Ishikawa (cell line): ENCODE measurements around the gene CLSTN1.

ENCODE experiments used
- CEBPB ChIP-seq: IDR thresholded peaks from 2 replicates; pipeline ENCODE4 v1.6.1; 2012
- CREB1 ChIP-seq: IDR thresholded peaks from 2 replicates; pipeline ENCODE4 v1.6.1; 2012; ENCODE audit warnings: low read depth
- EGR1 ChIP-seq: IDR thresholded peaks from 2 replicates; pipeline ENCODE4 v1.6.1; 2012
- EP300 ChIP-seq: IDR thresholded peaks from 2 replicates; pipeline ENCODE4 v1.6.1; 2012; ENCODE audit warnings: borderline replicate concordance
- FOXM1 ChIP-seq: IDR thresholded peaks from 2 replicates; pipeline ENCODE4 v1.6.1; 2012; ENCODE audit warnings: low read depth, borderline replicate concordance
- NFIC ChIP-seq: IDR thresholded peaks from 2 replicates; pipeline ENCODE4 v1.6.1; 2012
- RAD21 ChIP-seq: IDR thresholded peaks from 2 replicates; pipeline ENCODE4 v1.6.1; 2012; ENCODE audit warnings: low read depth
- TAF1 ChIP-seq: IDR thresholded peaks from 2 replicates; pipeline ENCODE4 v1.6.1; 2012; ENCODE audit warnings: low read depth, mild to moderate bottlenecking
- TCF12 ChIP-seq: IDR thresholded peaks from 2 replicates; pipeline ENCODE4 v1.6.1; 2012; ENCODE audit warnings: low read depth
- TEAD4 ChIP-seq: IDR thresholded peaks from 2 replicates; pipeline ENCODE4 v1.6.1; 2012
- YY1 ChIP-seq: IDR thresholded peaks from 2 replicates; pipeline ENCODE4 v1.6.1; 2012; ENCODE audit warnings: low read depth
- ZBTB7A ChIP-seq: IDR thresholded peaks from 2 replicates; pipeline ENCODE4 v1.6.1; 2012; ENCODE audit warnings: low read depth
- TF ChIP-seq, protein P1 (sequence below): IDR thresholded peaks from 2 replicates; pipeline ENCODE4 v1.6.1; 2012
- TF ChIP-seq, protein P2 (sequence below): IDR thresholded peaks from 2 replicates; pipeline ENCODE4 v1.6.1; 2012; ENCODE audit warnings: low read depth, mild to moderate bottlenecking
- TF ChIP-seq, protein P3 (sequence below): IDR thresholded peaks from 2 replicates; pipeline ENCODE4 v1.6.1; 2012

Gene CLSTN1

DNA sequence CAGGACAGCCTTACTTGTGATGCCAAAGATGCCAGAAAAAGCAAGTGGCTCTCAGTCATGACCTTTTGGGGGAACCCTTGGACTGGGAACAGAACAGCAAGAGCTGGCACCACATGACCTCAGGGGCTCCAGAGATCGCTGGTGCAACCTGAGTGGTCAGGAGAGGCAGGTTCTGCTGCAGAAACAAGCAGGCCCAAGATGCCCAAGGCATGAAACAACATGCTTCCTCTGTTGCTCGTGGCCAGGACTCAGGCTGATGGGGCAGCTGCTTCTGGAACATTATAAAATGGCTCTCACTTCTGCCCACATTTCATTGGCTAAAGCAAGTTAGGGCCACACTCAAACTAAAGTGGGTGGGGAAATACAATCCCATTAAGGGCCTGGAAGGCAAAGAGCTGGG is 17.7 kb upstream of the CLSTN1 start:
- TF ChIP-seq CREB1 = no peak
- TF ChIP-seq, protein P1, sequence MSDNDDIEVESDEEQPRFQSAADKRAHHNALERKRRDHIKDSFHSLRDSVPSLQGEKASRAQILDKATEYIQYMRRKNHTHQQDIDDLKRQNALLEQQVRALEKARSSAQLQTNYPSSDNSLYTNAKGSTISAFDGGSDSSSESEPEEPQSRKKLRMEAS = no peak
- TF ChIP-seq YY1 = no peak
- TF ChIP-seq FOXM1 = no peak
- TF ChIP-seq TEAD4 = no peak
- TF ChIP-seq, protein P2, sequence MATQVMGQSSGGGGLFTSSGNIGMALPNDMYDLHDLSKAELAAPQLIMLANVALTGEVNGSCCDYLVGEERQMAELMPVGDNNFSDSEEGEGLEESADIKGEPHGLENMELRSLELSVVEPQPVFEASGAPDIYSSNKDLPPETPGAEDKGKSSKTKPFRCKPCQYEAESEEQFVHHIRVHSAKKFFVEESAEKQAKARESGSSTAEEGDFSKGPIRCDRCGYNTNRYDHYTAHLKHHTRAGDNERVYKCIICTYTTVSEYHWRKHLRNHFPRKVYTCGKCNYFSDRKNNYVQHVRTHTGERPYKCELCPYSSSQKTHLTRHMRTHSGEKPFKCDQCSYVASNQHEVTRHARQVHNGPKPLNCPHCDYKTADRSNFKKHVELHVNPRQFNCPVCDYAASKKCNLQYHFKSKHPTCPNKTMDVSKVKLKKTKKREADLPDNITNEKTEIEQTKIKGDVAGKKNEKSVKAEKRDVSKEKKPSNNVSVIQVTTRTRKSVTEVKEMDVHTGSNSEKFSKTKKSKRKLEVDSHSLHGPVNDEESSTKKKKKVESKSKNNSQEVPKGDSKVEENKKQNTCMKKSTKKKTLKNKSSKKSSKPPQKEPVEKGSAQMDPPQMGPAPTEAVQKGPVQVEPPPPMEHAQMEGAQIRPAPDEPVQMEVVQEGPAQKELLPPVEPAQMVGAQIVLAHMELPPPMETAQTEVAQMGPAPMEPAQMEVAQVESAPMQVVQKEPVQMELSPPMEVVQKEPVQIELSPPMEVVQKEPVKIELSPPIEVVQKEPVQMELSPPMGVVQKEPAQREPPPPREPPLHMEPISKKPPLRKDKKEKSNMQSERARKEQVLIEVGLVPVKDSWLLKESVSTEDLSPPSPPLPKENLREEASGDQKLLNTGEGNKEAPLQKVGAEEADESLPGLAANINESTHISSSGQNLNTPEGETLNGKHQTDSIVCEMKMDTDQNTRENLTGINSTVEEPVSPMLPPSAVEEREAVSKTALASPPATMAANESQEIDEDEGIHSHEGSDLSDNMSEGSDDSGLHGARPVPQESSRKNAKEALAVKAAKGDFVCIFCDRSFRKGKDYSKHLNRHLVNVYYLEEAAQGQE = no peak
- no peak for TF ChIP-seq EGR1
- no peak for TF ChIP-seq EP300
- no peak for TF ChIP-seq ZBTB7A
- TF ChIP-seq TCF12 = no peak
- no peak for TF ChIP-seq TAF1

DNA sequence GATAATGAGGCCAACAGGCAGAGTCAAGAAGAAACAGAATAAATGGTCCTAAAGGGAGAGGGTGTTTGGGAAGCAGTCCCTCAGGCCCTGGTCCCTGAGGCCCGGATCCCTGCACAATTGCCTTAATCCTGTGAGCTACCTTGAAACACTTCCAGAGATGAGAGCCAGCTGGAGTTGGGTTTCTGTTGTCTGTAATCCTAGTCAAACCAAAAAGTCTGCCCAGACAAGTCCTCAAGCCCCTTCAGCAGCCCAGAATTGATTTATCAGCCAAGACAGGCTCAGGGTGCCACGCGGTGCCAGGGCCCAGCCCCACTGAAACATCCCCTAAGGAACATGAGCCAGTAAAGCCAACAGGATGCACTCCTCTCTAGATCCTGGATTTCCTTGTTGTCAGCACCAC is 16.4 kb upstream of the CLSTN1 start:
- no peak for TF ChIP-seq EGR1
- TF ChIP-seq, protein P3, sequence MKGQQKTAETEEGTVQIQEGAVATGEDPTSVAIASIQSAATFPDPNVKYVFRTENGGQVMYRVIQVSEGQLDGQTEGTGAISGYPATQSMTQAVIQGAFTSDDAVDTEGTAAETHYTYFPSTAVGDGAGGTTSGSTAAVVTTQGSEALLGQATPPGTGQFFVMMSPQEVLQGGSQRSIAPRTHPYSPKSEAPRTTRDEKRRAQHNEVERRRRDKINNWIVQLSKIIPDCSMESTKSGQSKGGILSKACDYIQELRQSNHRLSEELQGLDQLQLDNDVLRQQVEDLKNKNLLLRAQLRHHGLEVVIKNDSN = no peak
- no peak for TF ChIP-seq YY1
- TF ChIP-seq, protein P2 = no peak
- TF ChIP-seq, protein P1 = no peak
- no peak for TF ChIP-seq TAF1

DNA sequence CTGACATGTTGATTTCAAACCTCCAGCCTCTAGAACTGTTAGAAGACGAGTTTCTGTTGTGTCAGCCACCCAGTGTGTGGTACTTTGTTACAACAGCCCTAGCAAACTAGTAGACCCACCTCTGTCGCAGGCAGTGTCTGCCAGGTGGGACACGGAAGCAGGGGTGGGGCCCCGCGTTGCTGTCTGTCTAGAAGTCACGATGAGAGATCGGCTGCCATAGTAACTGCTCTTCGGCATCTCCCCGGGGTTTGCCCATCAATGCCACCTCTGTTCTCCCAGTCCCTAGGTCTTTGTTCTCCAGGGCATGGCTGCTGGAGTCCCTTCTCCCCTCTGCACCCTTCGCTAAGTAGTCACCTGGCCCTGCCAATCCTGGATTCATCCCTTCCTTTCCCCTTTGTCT is 15.2 kb upstream of the CLSTN1 start:
- TF ChIP-seq, protein P1 = no peak
- TF ChIP-seq RAD21 (no peak), YY1 (no peak), FOXM1 (no peak), EP300 (no peak), CREB1 (no peak), CEBPB (no peak), TCF12 (no peak)

DNA sequence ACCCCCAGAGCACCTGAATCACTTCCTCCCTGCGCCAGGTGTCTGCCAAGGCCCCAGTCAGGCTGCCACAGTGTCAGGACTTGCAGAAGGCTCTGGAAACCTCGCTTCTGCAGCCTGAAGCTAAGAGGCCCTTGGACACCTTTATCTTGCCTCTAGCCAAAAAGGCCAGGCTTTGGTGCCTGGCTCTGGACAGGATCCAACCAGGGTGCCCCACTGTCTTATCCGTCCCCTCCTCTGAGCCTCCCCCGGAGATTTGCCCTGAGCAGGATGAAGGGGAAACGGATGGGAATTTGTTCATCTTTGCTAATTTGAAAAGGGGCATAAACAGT is 12.8 kb upstream of the CLSTN1 start:
- TF ChIP-seq, protein P1 = no peak
- TF ChIP-seq FOXM1 (no peak), TCF12 (no peak), YY1 (no peak), TEAD4 (no peak)

DNA sequence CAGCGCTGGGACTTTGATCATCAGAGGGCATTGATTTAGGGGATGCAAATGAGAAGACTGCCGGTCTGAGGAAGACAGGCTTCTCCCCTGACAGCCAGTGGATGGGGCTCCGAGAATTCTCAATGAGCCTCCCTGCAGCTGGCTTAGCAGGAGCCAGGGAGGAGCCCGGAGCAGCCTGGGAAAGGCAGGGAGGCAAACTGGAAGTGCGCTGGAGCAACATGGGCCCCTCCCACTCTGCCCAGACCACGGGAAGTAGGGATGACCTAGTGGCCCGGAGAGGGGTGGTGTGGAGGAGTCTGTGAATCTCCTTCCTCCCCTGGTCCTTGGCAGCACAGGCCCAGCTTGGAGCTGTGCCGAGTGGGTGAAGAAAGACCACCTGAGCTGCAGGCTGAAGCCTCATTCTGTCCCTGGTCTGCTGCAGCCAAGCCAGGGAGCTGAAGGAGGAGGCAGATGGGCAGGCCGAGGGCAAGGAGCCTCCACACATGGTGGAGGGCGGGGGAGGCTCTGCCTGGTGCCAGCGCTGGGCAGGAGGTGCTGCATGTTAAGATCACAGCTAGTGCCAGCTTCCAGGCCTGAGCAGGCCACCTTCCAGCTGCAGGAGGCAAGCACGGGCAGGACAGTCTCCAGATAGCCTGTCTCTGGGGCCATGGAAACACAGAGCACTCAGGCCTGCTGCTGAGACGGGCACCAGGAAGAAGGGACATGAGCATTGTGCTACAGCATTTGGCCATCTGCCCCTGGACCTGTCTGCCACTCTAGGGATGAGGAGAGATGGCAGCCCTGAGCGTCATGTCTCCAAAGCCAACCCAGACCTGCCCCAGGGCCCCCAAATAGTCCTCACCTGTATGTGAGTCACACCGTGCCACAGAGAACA is 12.2 kb upstream of the CLSTN1 start:
- no peak for TF ChIP-seq TAF1
- no peak for TF ChIP-seq RAD21
- TF ChIP-seq, protein P1 = no peak
- TF ChIP-seq FOXM1 = no peak
- no peak for TF ChIP-seq TCF12
- TF ChIP-seq CREB1 = no peak
- TF ChIP-seq ZBTB7A = no peak
- TF ChIP-seq NFIC = no peak

DNA sequence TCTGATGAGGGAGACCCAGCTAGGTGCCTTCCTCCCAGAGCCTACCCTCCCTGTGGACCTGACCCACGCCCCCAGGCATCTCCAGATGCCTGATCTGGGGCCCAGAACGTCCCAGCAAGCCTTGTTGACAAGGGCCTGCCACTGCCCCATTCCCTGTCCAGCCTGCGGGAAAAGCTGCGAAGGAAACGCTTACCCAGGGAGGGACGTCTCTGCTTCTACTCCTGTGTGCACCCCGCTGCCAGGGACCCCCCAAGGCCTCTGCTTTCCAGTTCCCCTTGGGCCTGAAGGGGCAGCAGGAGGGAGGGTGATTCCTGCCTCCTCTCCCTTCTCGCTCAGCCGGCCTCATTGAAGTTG is 11.6 kb upstream of the CLSTN1 start:
- TF ChIP-seq, protein P1 = no peak
- no peak for TF ChIP-seq EGR1
- no peak for TF ChIP-seq NFIC
- TF ChIP-seq TEAD4 = no peak
